Bone marrow (tissue), 2 donors: ENCODE measurements around the gene GFOD2.

ENCODE experiments used
- DNase-seq, 2 donors: peaks; one replicate each; lab custom pipeline; 2025; lab: John Stamatoyannopoulos, UW

GFOD2 gene

GRCh38 chr16:67637625-67638024, 81.5 kb downstream of the GFOD2 start:
- no peak for DNase-seq

GRCh38 chr16:67636713-67637112, 82.4 kb downstream of the GFOD2 start:
- no peak for DNase-seq

- DNase-seq, result no peak
These were observed 86.5 kb downstream of the GFOD2 start for GRCh38 chr16:67632415-67633172.

GRCh38 chr16:67628216-67628615, 90.9 kb downstream of the GFOD2 start:
- DNase-seq, result no peak
